WTC11 (cell line): ENCODE data around the gene ZNF468.
"Not testable (repeated sequence)": the region's sequence is repeated elsewhere in the genome, so short reads cannot be mapped to it uniquely, and the experiment has no call there.

ENCODE experiments used
- AFF4 ChIP-seq: sonication (generic); formaldehyde crosslinking; IDR thresholded peaks from 2 replicates; pipeline ENCODE4 v1.8.1; 2023; ENCODE audit warnings: mild to moderate bottlenecking, missing genetic modification reagents, borderline replicate concordance
- CBFB ChIP-seq: sonication (generic); formaldehyde crosslinking; IDR thresholded peaks from 2 replicates; pipeline ENCODE4 v1.8.1; 2022; ENCODE audit warnings: mild to moderate bottlenecking, low read depth, missing genetic modification reagents
- CTCF ChIP-seq: fragments of 200-600 bp; IDR thresholded peaks from 2 replicates; pipeline ENCODE4 v1.8.0; 2022; ENCODE audit warnings: antibody characterized with exemption
- IRF2 ChIP-seq: sonication (generic); formaldehyde crosslinking; IDR thresholded peaks from 2 replicates; pipeline ENCODE4 v1.8.0; 2022; ENCODE audit warnings: low read depth, missing genetic modification reagents, borderline replicate concordance
- JUN ChIP-seq: sonication (generic); formaldehyde crosslinking; IDR thresholded peaks from 2 replicates; pipeline ENCODE4 v1.8.0; 2023; ENCODE audit warnings: mild to moderate bottlenecking, missing genetic modification reagents
- MAX ChIP-seq: sonication (generic); formaldehyde crosslinking; IDR thresholded peaks from 2 replicates; pipeline ENCODE4 v1.8.0; 2022; ENCODE audit warnings: mild to moderate bottlenecking, missing genetic modification reagents
- MLX ChIP-seq: sonication (generic); formaldehyde crosslinking; IDR thresholded peaks from 2 replicates; pipeline ENCODE4 v1.8.1; 2023; ENCODE audit warnings: mild to moderate bottlenecking, missing genetic modification reagents, moderate library complexity
- RELA ChIP-seq: sonication (generic); formaldehyde crosslinking; IDR thresholded peaks from 2 replicates; pipeline ENCODE4 v1.8.1; 2022; ENCODE audit warnings: missing genetic modification reagents, mild to moderate bottlenecking, borderline replicate concordance
- SMAD3 ChIP-seq: sonication (generic); formaldehyde crosslinking; IDR thresholded peaks from 2 replicates; pipeline ENCODE4 v1.8.0; 2022; ENCODE audit warnings: missing genetic modification reagents, mild to moderate bottlenecking, borderline replicate concordance
- TEAD1 ChIP-seq: sonication (generic); formaldehyde crosslinking; IDR thresholded peaks from 2 replicates; pipeline ENCODE4 v1.8.0; 2022; ENCODE audit warnings: mild to moderate bottlenecking, missing genetic modification reagents
- USF1 ChIP-seq: sonication (generic); formaldehyde crosslinking; IDR thresholded peaks from 2 replicates; pipeline ENCODE4 v1.8.0; 2022; ENCODE audit warnings: mild to moderate bottlenecking, missing genetic modification reagents
- USF2 ChIP-seq: sonication (generic); formaldehyde crosslinking; IDR thresholded peaks from 2 replicates; pipeline ENCODE4 v1.8.1; 2023; ENCODE audit warnings: mild to moderate bottlenecking, missing genetic modification reagents, moderate library complexity
- ZBTB21 ChIP-seq: sonication (generic); formaldehyde crosslinking; IDR thresholded peaks from 2 replicates; pipeline ENCODE4 v1.8.1; 2023; ENCODE audit warnings: mild to moderate bottlenecking, missing genetic modification reagents, borderline replicate concordance
- ZNF121 ChIP-seq: sonication (generic); formaldehyde crosslinking; IDR thresholded peaks from 2 replicates; pipeline ENCODE4 v1.8.0; 2023; ENCODE audit warnings: missing genetic modification reagents

GRCh38 chr19:52868031-52868430 lies 10.6 kb upstream of the ZNF468 start:
- not testable (repeated sequence) for TF ChIP-seq CTCF; CBFB; AFF4 (CRISPR knock-in tag); JUN (CRISPR knock-in tag); TEAD1 (CRISPR knock-in tag); USF2 (CRISPR knock-in tag); IRF2 (CRISPR knock-in tag); USF1 (CRISPR knock-in tag); MAX (CRISPR knock-in tag); ZNF121 (CRISPR knock-in tag); MLX (CRISPR knock-in tag); SMAD3 (CRISPR knock-in tag); ZBTB21 (CRISPR knock-in tag); RELA (CRISPR knock-in tag)
